ENCODE results near the gene SRBD1. TPM values are rescaled to one million over a fixed set of nuclear protein-coding genes. Genes with fewer than 3 reads are reported as not detected.

Gene SRBD1
- total RNA-seq, 1 experiment from 2014 or later, result 14.4 TPM

DNA sequence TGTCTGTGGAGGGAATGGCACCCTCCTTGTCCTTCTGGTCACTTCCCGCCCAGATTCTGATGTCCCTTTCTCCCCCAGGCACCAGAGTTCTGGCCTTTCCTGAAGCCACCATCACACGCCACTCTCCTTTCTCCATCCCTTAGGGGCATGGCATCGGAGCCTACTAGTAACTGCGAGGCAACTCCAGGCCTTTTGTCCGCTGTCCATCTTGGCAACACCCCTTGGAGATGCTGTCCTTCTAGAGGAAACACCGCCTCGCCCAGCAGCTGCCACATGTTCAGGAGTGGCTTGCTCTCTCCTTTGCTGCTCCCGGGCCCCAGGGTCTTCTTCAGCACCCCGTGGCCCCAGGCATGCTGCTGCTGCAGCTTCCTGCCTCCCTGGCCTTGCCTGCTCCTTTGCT, 267.0 kb downstream of the SRBD1 start:
- no peaks in the 10 kb centered on the region for H3K9me3 Mint-ChIP-seq (ENCODE audit: low read depth, unreplicated experiment)
- CTCF ChIA-PET, result no interaction called here
- H3K27me3 Mint-ChIP-seq (ENCODE audit: unreplicated experiment), result peaks cover 50% of the 10 kb centered on the region
- TF ChIP-seq CTCF (IDR thresholded peaks at IDR 0.05; ENCODE audit: unreplicated experiment), result no peak
- H3K4me1 Mint-ChIP-seq (ENCODE audit: low read depth, unreplicated experiment), result no peaks in the 10 kb centered on the region
- H3K4me3 Mint-ChIP-seq (ENCODE audit: low read depth, unreplicated experiment), result no peak overlapping the region
- H3K36me3 Mint-ChIP-seq (ENCODE audit: insufficient read depth, unreplicated experiment), result no peaks in the 10 kb centered on the region
- H3K27ac Mint-ChIP-seq (ENCODE audit: unreplicated experiment), result no peak overlapping the region
- no peak for DNase-seq
- no TSS peak for BruUV-seq (replicated peaks)
- intact Hi-C loops (cut with micrococcal nuclease; ENCODE audit: unreplicated experiment), result no loop called here

DNA sequence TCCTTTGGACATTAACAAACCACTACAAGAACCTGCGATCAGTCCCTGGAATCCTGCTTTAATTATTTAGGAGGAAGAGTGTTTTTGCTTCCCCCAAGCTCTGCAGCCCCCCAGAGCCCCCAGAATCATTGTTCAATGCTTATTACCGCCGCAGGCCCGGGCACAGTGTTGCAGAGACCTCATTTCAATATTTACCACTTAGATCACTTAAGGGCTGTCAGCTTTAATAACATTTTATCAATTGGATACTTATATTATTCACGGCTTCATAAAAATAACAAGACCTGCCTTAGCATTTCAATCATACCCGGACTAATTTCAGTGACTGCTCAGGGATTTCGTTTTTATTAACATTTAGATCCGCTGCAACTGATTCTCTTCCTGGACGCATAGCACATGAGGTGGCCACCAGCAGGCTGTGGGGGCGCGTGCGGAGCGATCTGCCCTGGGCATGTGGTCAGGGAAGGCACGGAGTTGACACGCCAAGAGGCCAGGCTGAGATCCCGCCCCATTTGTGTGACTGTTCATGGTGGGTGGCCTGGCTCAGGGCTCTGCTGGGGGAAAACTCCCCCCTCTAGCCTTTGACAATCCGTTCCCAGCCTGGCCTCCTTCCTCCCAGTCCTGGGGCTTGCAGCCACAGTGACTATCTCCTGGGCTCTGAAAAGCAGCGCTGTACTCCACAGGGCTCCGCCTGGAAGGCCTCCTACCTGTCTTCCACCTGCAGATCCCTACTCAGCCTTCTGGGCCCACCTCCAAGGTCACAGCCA, 267.6 kb downstream of the SRBD1 start:
- Mint-ChIP-seq H3K27me3 (ENCODE audit: unreplicated experiment) (peaks cover 57% of the 10 kb centered on the region), H3K4me3 (ENCODE audit: low read depth, unreplicated experiment) (no peak overlapping the region), H3K36me3 (ENCODE audit: insufficient read depth, unreplicated experiment) (no peaks in the 10 kb centered on the region), H3K9me3 (ENCODE audit: low read depth, unreplicated experiment) (no peaks in the 10 kb centered on the region), H3K27ac (ENCODE audit: unreplicated experiment) (no peak overlapping the region), H3K4me1 (ENCODE audit: low read depth, unreplicated experiment) (no peaks in the 10 kb centered on the region)
- no peak for TF ChIP-seq CTCF (IDR thresholded peaks at IDR 0.05; ENCODE audit: unreplicated experiment)
- no peak for DNase-seq
- no TSS peak for BruUV-seq (replicated peaks)
- CTCF ChIA-PET, result interaction anchor here (0.5 kb wide), 1 partner anchor 118 kb away, joined by 4 read pairs; no protein-coding TSS in a partner anchor
- intact Hi-C loops (cut with micrococcal nuclease; ENCODE audit: unreplicated experiment), result no loop called here

DNA sequence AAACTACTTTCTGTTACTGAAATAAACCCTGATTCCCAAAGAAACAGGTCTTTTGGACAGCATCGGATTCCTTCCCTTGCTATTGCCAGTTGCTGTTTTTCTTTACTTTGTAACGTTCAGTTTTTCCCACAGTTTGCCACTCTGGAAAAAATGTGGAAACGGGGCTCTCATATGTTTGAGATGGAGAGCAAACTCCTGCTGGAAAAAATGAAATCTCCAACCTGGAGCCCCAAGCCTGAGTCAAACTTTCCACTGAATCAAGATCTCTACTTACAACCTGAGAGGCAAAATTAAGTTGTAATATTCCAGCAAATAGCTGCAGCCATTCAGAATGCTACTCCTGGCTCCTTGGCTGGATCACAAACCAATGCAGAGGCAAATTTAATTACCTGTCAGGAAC, 270.7 kb downstream of the SRBD1 start:
- intact Hi-C loops (cut with micrococcal nuclease; ENCODE audit: unreplicated experiment), result no loop called here
- no peaks in the 10 kb centered on the region for H3K36me3 Mint-ChIP-seq (ENCODE audit: insufficient read depth, unreplicated experiment)

DNA sequence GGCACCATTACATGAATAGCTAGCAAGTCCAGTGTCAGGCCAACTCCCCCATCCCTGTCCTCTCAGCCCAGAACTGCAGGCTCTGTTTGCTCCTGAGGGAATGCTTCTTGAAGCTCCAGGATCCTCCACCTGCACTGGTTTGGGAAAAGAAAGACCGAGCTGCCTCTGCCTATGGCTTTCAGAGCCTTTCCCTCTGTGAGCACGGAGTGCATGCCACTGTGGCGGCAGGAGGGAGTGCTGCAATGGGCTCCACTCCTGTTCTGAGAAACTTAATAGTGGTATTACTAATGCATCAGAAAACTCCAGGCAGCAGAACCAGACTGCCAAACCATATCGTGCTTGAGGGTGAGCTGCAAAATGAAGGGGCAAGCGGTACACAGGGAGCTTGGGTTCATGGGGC, 271.8 kb downstream of the SRBD1 start:
- no peaks in the 10 kb centered on the region for H3K9me3 Mint-ChIP-seq (ENCODE audit: low read depth, unreplicated experiment)
- H3K27ac Mint-ChIP-seq (ENCODE audit: unreplicated experiment), result no peak overlapping the region
- no peak for TF ChIP-seq CTCF (IDR thresholded peaks at IDR 0.05; ENCODE audit: unreplicated experiment)
- BruUV-seq (replicated peaks), result no TSS peak
- H3K27me3 Mint-ChIP-seq (ENCODE audit: unreplicated experiment), result peaks cover 51% of the 10 kb centered on the region
- intact Hi-C loops (cut with micrococcal nuclease; ENCODE audit: unreplicated experiment), result no loop called here
- H3K4me1 Mint-ChIP-seq (ENCODE audit: low read depth, unreplicated experiment), result no peaks in the 10 kb centered on the region
- CTCF ChIA-PET, result no interaction called here
- no peak for DNase-seq
- H3K36me3 Mint-ChIP-seq (ENCODE audit: insufficient read depth, unreplicated experiment), result no peaks in the 10 kb centered on the region
- H3K4me3 Mint-ChIP-seq (ENCODE audit: low read depth, unreplicated experiment), result no peak overlapping the region

More for the DNA sequence above, 270.7 kb downstream of the SRBD1 start:
- CTCF ChIA-PET, result no interaction called here
- no peak for TF ChIP-seq CTCF (IDR thresholded peaks at IDR 0.05; ENCODE audit: unreplicated experiment)
- Mint-ChIP-seq H3K27me3 (ENCODE audit: unreplicated experiment) (peaks cover 62% of the 10 kb centered on the region), H3K27ac (ENCODE audit: unreplicated experiment) (no peak overlapping the region), H3K9me3 (ENCODE audit: low read depth, unreplicated experiment) (no peaks in the 10 kb centered on the region), H3K4me3 (ENCODE audit: low read depth, unreplicated experiment) (no peak overlapping the region), H3K4me1 (ENCODE audit: low read depth, unreplicated experiment) (no peaks in the 10 kb centered on the region)
- no peak for DNase-seq
- BruUV-seq (replicated peaks), result no TSS peak

Other genes starting within 250 kb of the SRBD1 start
- gene PRKCE, start 40.4 kb upstream of the SRBD1 start, total RNA-seq (2022), result 17.7 and 20.6 TPM in 2 replicates